ENCODE data around the gene TLR1.
A peak's percentile ranks its signal among the peaks of the same experiment; 100 is the strongest.

TLR1 gene

DNA sequence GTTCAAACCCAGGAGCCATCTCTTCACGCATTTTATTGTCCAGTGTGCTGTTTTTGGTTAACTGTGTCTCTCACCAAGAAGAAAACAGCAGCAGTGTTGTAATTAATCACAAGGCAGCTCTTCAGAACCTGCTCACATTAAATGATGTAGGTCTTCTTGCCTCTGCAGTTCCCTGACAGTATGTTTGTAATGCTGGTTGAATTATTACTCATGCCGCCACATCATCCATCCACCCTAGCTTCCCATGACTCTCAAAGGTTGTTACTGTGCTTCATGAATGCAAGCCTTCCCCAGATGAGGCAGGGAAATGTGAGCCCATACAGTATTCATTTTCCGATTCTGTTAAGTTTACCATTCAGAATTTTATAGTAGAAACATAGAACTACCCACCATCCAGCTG is 39.2 kb downstream of the TLR1 start:
- no peak for TF ChIP-seq FOXM1 (IDR thresholded peaks at IDR 0.05; ENCODE audit: borderline replicate concordance, low read depth)
- TF ChIP-seq, protein P1, sequence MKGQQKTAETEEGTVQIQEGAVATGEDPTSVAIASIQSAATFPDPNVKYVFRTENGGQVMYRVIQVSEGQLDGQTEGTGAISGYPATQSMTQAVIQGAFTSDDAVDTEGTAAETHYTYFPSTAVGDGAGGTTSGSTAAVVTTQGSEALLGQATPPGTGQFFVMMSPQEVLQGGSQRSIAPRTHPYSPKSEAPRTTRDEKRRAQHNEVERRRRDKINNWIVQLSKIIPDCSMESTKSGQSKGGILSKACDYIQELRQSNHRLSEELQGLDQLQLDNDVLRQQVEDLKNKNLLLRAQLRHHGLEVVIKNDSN (IDR thresholded peaks at IDR 0.05), result no peak
- no peak for TF ChIP-seq YY1 (IDR thresholded peaks at IDR 0.05; ENCODE audit: low read depth)
- TF ChIP-seq ZBTB7A (IDR thresholded peaks at IDR 0.05; ENCODE audit: low read depth), result no peak
- TF ChIP-seq NFIC (IDR thresholded peaks at IDR 0.05), result no peak
- TF ChIP-seq, protein P2, sequence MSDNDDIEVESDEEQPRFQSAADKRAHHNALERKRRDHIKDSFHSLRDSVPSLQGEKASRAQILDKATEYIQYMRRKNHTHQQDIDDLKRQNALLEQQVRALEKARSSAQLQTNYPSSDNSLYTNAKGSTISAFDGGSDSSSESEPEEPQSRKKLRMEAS (IDR thresholded peaks at IDR 0.05), result no peak
- no peak for TF ChIP-seq TCF12 (IDR thresholded peaks at IDR 0.05; ENCODE audit: low read depth)

DNA sequence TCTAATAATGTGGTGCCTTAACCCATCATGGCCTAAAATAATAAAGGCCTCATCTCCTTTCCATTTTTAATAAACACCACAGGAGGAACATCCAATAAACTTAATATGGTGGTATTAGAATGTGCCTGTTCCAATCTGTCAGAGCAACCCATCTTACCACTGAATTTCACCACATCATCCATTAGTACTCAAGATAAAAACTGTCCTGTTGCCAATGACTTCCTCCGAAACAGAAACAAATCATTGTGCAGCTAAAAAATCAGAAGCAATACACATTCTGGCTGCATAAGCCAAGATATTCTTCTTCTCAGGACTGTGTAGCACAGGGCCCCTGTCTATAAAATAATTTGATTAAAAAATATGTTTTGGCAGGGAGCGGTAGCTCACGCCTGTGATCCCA is 40.3 kb downstream of the TLR1 start:
- no peak for TF ChIP-seq ZBTB7A (IDR thresholded peaks at IDR 0.05; ENCODE audit: low read depth)

- TF ChIP-seq NFIC (IDR thresholded peaks at IDR 0.05) (no peak), ZBTB7A (IDR thresholded peaks at IDR 0.05; ENCODE audit: low read depth) (no peak), CREB1 (IDR thresholded peaks at IDR 0.05; ENCODE audit: low read depth) (no peak), EP300 (IDR thresholded peaks at IDR 0.05; ENCODE audit: borderline replicate concordance) (no peak), RAD21 (IDR thresholded peaks at IDR 0.05; ENCODE audit: low read depth) (no peak), CEBPB (IDR thresholded peaks at IDR 0.05) (no peak), TEAD4 (IDR thresholded peaks at IDR 0.05) (no peak), EGR1 (IDR thresholded peaks at IDR 0.05) (no peak), YY1 (IDR thresholded peaks at IDR 0.05; ENCODE audit: low read depth) (no peak), TAF1 (IDR thresholded peaks at IDR 0.05; ENCODE audit: low read depth) (no peak), FOXM1 (IDR thresholded peaks at IDR 0.05; ENCODE audit: borderline replicate concordance, low read depth) (no peak), TCF12 (IDR thresholded peaks at IDR 0.05; ENCODE audit: low read depth) (no peak)
- TF ChIP-seq, protein P1 (IDR thresholded peaks at IDR 0.05), result no peak
- TF ChIP-seq, protein P3, sequence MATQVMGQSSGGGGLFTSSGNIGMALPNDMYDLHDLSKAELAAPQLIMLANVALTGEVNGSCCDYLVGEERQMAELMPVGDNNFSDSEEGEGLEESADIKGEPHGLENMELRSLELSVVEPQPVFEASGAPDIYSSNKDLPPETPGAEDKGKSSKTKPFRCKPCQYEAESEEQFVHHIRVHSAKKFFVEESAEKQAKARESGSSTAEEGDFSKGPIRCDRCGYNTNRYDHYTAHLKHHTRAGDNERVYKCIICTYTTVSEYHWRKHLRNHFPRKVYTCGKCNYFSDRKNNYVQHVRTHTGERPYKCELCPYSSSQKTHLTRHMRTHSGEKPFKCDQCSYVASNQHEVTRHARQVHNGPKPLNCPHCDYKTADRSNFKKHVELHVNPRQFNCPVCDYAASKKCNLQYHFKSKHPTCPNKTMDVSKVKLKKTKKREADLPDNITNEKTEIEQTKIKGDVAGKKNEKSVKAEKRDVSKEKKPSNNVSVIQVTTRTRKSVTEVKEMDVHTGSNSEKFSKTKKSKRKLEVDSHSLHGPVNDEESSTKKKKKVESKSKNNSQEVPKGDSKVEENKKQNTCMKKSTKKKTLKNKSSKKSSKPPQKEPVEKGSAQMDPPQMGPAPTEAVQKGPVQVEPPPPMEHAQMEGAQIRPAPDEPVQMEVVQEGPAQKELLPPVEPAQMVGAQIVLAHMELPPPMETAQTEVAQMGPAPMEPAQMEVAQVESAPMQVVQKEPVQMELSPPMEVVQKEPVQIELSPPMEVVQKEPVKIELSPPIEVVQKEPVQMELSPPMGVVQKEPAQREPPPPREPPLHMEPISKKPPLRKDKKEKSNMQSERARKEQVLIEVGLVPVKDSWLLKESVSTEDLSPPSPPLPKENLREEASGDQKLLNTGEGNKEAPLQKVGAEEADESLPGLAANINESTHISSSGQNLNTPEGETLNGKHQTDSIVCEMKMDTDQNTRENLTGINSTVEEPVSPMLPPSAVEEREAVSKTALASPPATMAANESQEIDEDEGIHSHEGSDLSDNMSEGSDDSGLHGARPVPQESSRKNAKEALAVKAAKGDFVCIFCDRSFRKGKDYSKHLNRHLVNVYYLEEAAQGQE (IDR thresholded peaks at IDR 0.05; ENCODE audit: low read depth), result no peak
- TF ChIP-seq, protein P2 (IDR thresholded peaks at IDR 0.05), result no peak
These were observed 42.0 kb downstream of the TLR1 start for GRCh38 chr4:38762560-38762959.

DNA sequence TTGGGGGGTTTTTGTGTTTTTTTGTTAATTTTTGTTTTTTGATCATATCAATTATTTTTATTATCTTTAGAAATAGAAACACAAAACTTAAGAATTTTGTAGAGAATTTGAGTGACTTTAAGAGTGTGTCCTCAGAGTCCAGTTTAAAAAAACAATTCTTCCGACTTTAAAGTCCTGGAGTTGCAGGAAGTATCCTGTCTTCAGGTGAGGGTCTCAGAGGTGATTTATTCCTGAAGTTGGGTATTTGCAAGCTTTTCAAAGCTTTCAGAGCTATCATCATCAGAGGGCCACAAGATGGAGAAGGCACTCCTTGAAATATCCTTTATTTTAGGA is 44.8 kb downstream of the TLR1 start:
- no peak for TF ChIP-seq FOXM1 (IDR thresholded peaks at IDR 0.05; ENCODE audit: borderline replicate concordance, low read depth)
- TF ChIP-seq, protein P2 (IDR thresholded peaks at IDR 0.05), result no peak
- TF ChIP-seq EGR1 (IDR thresholded peaks at IDR 0.05), result no peak
- no peak for TF ChIP-seq CREB1 (IDR thresholded peaks at IDR 0.05; ENCODE audit: low read depth)
- TF ChIP-seq RAD21 (IDR thresholded peaks at IDR 0.05; ENCODE audit: low read depth), result no peak
- TF ChIP-seq NFIC (IDR thresholded peaks at IDR 0.05), result no peak
- no peak for TF ChIP-seq TAF1 (IDR thresholded peaks at IDR 0.05; ENCODE audit: low read depth)
- TF ChIP-seq ZBTB7A (IDR thresholded peaks at IDR 0.05; ENCODE audit: low read depth), result no peak
- no peak for TF ChIP-seq EP300 (IDR thresholded peaks at IDR 0.05; ENCODE audit: borderline replicate concordance)
- TF ChIP-seq TEAD4 (IDR thresholded peaks at IDR 0.05), result no peak
- TF ChIP-seq YY1 (IDR thresholded peaks at IDR 0.05; ENCODE audit: low read depth), result no peak
- TF ChIP-seq, protein P3 (IDR thresholded peaks at IDR 0.05; ENCODE audit: low read depth), result no peak
- no peak for TF ChIP-seq CEBPB (IDR thresholded peaks at IDR 0.05)

- TF ChIP-seq, protein P1 (IDR thresholded peaks at IDR 0.05), result no peak
- TF ChIP-seq CREB1 (IDR thresholded peaks at IDR 0.05; ENCODE audit: low read depth), result no peak
- TF ChIP-seq EGR1 (IDR thresholded peaks at IDR 0.05), result no peak
- TF ChIP-seq NFIC (IDR thresholded peaks at IDR 0.05), result no peak
- TF ChIP-seq FOXM1 (IDR thresholded peaks at IDR 0.05; ENCODE audit: borderline replicate concordance, low read depth), result no peak
- TF ChIP-seq CEBPB (IDR thresholded peaks at IDR 0.05), result no peak
- TF ChIP-seq, protein P3 (IDR thresholded peaks at IDR 0.05; ENCODE audit: low read depth), result no peak
- peak; percentile 80 for TF ChIP-seq RAD21 (IDR thresholded peaks at IDR 0.05; ENCODE audit: low read depth)
These were observed 45.3 kb downstream of the TLR1 start for GRCh38 chr4:38759113-38759789.
